Fibroblast of pulmonary artery (primary cell): Measurements from ENCODE around the gene GALR3.

Experiments used
- DNase-seq: peaks from one replicate; pipeline ENCODE4 v3.0.0-alpha.2; 2010; ENCODE audit warnings: low read depth
- H3K4me3 ChIP-seq: replicated peaks from 2 replicates; pipeline ENCODE4 v1.5.1; 2011; ENCODE audit warnings: low read depth, mild to moderate bottlenecking, control low read depth, low read length, moderate library complexity
- CTCF ChIP-seq: IDR thresholded peaks from 2 replicates; pipeline ENCODE4 v1.5.1; 2011; ENCODE audit warnings: mild to moderate bottlenecking, control low read depth, low read length, inconsistent platforms; ENCODE audit errors: missing control alignments

GALR3 gene

GRCh38 chr22:37781434-37782059 lies 41.6 kb upstream of the GALR3 start:
- H3K4me3 ChIP-seq: no peak overlapping the region
- no peak for DNase-seq
- peak; percentile 29 for TF ChIP-seq CTCF

- TF ChIP-seq CTCF: peak; percentile 2
These were observed 40.6 kb upstream of the GALR3 start for GRCh38 chr22:37782340-37783168.

GRCh38 chr22:37784829-37785495 lies 38.2 kb upstream of the GALR3 start:
- no peak overlapping the region for H3K4me3 ChIP-seq
- no peak for DNase-seq
- TF ChIP-seq CTCF: no peak

More at GRCh38 chr22:37782340-37783168, 40.6 kb upstream of the GALR3 start:
- no peak overlapping the region for H3K4me3 ChIP-seq
- no peak for DNase-seq

- no peak for DNase-seq
- TF ChIP-seq CTCF: no peak
- no peak overlapping the region for H3K4me3 ChIP-seq
These were observed 32.9 kb upstream of the GALR3 start for GRCh38 chr22:37790234-37790633.

- no peak for DNase-seq
- no peak overlapping the region for H3K4me3 ChIP-seq
- no peak for TF ChIP-seq CTCF
These were observed 30.7 kb upstream of the GALR3 start for GRCh38 chr22:37792494-37792893.

- no peak overlapping the region for H3K4me3 ChIP-seq
- TF ChIP-seq CTCF: no peak
- DNase-seq: no peak
These were observed 28.8 kb upstream of the GALR3 start for GRCh38 chr22:37794376-37794775.
